Astrocyte (in vitro differentiated cells and primary cell): ENCODE results near the gene SYCE3. TPM values are rescaled to one million over a fixed set of nuclear protein-coding genes. Genes with fewer than 3 reads are reported as not detected.
A peak's percentile ranks its signal among the peaks of the same experiment; 100 is the strongest.

ENCODE experiments used
- DNase-seq: peaks from one replicate; pipeline ENCODE4 v3.0.0-alpha.2; 2010; ENCODE audit warnings: low read depth
- FAIRE-seq: peaks from 2 replicates; lab custom pipeline; 2011; peaks lifted over from hg19 to GRCh38; lab: Jason Lieb, UNC
- H2AFZ ChIP-seq: 2 replicates; pipeline ENCODE4 v1.6.0; 2012; ENCODE audit warnings: low read depth, low read length, inconsistent platforms
- H3K27ac ChIP-seq: 2 replicates; pipeline ENCODE4 v1.5.1; 2011; ENCODE audit warnings: low read depth, low read length, inconsistent platforms
- H3K27me3 ChIP-seq: 2 replicates; pipeline ENCODE4 v1.6.0; 2011; ENCODE audit warnings: low read length, inconsistent platforms; ENCODE audit not compliant: insufficient read depth
- H3K36me3 ChIP-seq: 2 replicates; pipeline ENCODE4 v1.5.1; 2011; ENCODE audit warnings: low read length, inconsistent platforms; ENCODE audit not compliant: insufficient read depth
- H3K4me1 ChIP-seq: 2 replicates; pipeline ENCODE4 v1.5.1; 2011; ENCODE audit warnings: low read length, inconsistent platforms; ENCODE audit not compliant: insufficient read depth
- H3K4me2 ChIP-seq: 2 replicates; pipeline ENCODE4 v1.6.0; 2012; ENCODE audit warnings: low read length, inconsistent platforms
- H3K4me3 ChIP-seq: 2 replicates; pipeline ENCODE4 v1.5.1; 2011; ENCODE audit warnings: low read depth, mild to moderate bottlenecking, low read length, inconsistent platforms; ENCODE audit not compliant: insufficient read depth
- H3K79me2 ChIP-seq: 2 replicates; pipeline ENCODE4 v1.6.0; 2012; ENCODE audit warnings: mild to moderate bottlenecking, low read length, inconsistent platforms; ENCODE audit not compliant: insufficient read depth
- H3K9ac ChIP-seq: 2 replicates; pipeline ENCODE4 v1.6.0; 2012; ENCODE audit warnings: mild to moderate bottlenecking, low read length, inconsistent platforms
- H3K9me3 ChIP-seq: 2 replicates; pipeline ENCODE4 v1.5.1; 2012; ENCODE audit warnings: low read depth, mild to moderate bottlenecking, low read length, inconsistent platforms; ENCODE audit not compliant: insufficient read depth
- H4K20me1 ChIP-seq: 2 replicates; pipeline ENCODE4 v1.6.0; 2012; ENCODE audit warnings: low read length, inconsistent platforms; ENCODE audit not compliant: insufficient read depth
- H3K27ac Mint-ChIP-seq: one replicate; pipeline ENCODE4 v1.8.0; 2021; ENCODE audit warnings: mild to moderate bottlenecking, mixed read lengths; ENCODE audit not compliant: unreplicated experiment
- H3K27me3 Mint-ChIP-seq: one replicate; pipeline ENCODE4 v1.8.0; 2021; ENCODE audit warnings: low read depth, mixed read lengths; ENCODE audit not compliant: unreplicated experiment
- H3K36me3 Mint-ChIP-seq: one replicate; pipeline ENCODE4 v1.8.0; 2021; ENCODE audit warnings: low read depth, mixed read lengths; ENCODE audit not compliant: unreplicated experiment
- H3K4me1 Mint-ChIP-seq: one replicate; pipeline ENCODE4 v1.8.0; 2021; ENCODE audit warnings: low read depth, mixed read lengths; ENCODE audit not compliant: unreplicated experiment
- H3K4me3 Mint-ChIP-seq: one replicate; pipeline ENCODE4 v1.8.0; 2021; ENCODE audit warnings: mild to moderate bottlenecking, moderate library complexity, mixed read lengths; ENCODE audit not compliant: unreplicated experiment
- H3K9me3 Mint-ChIP-seq: one replicate; pipeline ENCODE4 v1.8.0; 2021; ENCODE audit warnings: mild to moderate bottlenecking, mixed read lengths; ENCODE audit not compliant: unreplicated experiment
- CTCF ChIP-seq: IDR thresholded peaks from 2 replicates; pipeline ENCODE4 v1.5.1; 2011; ENCODE audit warnings: low read depth, mild to moderate bottlenecking, inconsistent platforms, low read length, moderate library complexity; ENCODE audit not compliant: insufficient read depth
- EZH2 ChIP-seq: IDR thresholded peaks from 2 replicates; pipeline ENCODE4 v1.6.1; 2012; ENCODE audit warnings: mild to moderate bottlenecking, low read length, inconsistent platforms; ENCODE audit not compliant: insufficient read depth
- total RNA-seq: library from RNA; stranded (reverse); gene quantifications from 2 replicates; pipeline ENCODE4 v1.2.1, GENCODE V29; 2021

SYCE3 gene
- total RNA-seq, 1 donor from 2014 or later: not detected

GRCh38 chr22:50595189-50595588, 32.5 kb upstream of the SYCE3 start:
- TF ChIP-seq CTCF (no peak), EZH2 (no peak)
- H3K4me2 ChIP-seq: no peak overlapping the region
- H3K27ac Mint-ChIP-seq: no peak overlapping the region
- H3K4me3 Mint-ChIP-seq: peak overlapping the region; percentile 40
- no peak for DNase-seq
- no peaks in the 10 kb centered on the region for H3K4me1 ChIP-seq
- no peaks in the 10 kb centered on the region for H3K9me3 ChIP-seq
- no peak overlapping the region for H2AFZ ChIP-seq
- H3K27me3 ChIP-seq: peaks cover 6% of the 10 kb centered on the region
- H3K27me3 Mint-ChIP-seq: peaks cover 28% of the 10 kb centered on the region
- peaks cover 2% of the 10 kb centered on the region for H3K9me3 Mint-ChIP-seq
- no peak for FAIRE-seq
- no peaks in the 10 kb centered on the region for H3K36me3 ChIP-seq
- no peaks in the 10 kb centered on the region for H4K20me1 ChIP-seq
- no peaks in the 10 kb centered on the region for H3K79me2 ChIP-seq
- H3K4me3 ChIP-seq: no peak overlapping the region
- H3K27ac ChIP-seq: no peak overlapping the region
- H3K36me3 Mint-ChIP-seq: peaks cover 20% of the 10 kb centered on the region
- H3K9ac ChIP-seq: no peak overlapping the region
- peaks cover 5% of the 10 kb centered on the region for H3K4me1 Mint-ChIP-seq

- H3K36me3 ChIP-seq: no peaks in the 10 kb centered on the region
- no peak overlapping the region for H3K4me2 ChIP-seq
- Mint-ChIP-seq H3K36me3 (peaks cover 4% of the 10 kb centered on the region), H3K4me3 (no peak overlapping the region), H3K27ac (no peak overlapping the region), H3K27me3 (peaks cover 27% of the 10 kb centered on the region), H3K9me3 (peaks cover 4% of the 10 kb centered on the region), H3K4me1 (no peaks in the 10 kb centered on the region)
- FAIRE-seq (no peak), DNase-seq (no peak)
- no peak overlapping the region for H3K9ac ChIP-seq
- no peak overlapping the region for H3K4me3 ChIP-seq
- H3K27ac ChIP-seq: no peak overlapping the region
- H3K27me3 ChIP-seq: peaks cover 3% of the 10 kb centered on the region
- H3K79me2 ChIP-seq: no peaks in the 10 kb centered on the region
- TF ChIP-seq EZH2 (no peak), CTCF (no peak)
- H2AFZ ChIP-seq: no peak overlapping the region
- H3K4me1 ChIP-seq: peaks cover 6% of the 10 kb centered on the region
- no peaks in the 10 kb centered on the region for H4K20me1 ChIP-seq
- H3K9me3 ChIP-seq: no peaks in the 10 kb centered on the region
Observed at GRCh38 chr22:50587407-50587806, 24.7 kb upstream of the SYCE3 start.

GRCh38 chr22:50586416-50586815, 23.7 kb upstream of the SYCE3 start:
- Histone ChIP-seq H3K4me3 (no peak overlapping the region), H4K20me1 (no peaks in the 10 kb centered on the region), H3K9ac (no peak overlapping the region), H2AFZ (no peak overlapping the region), H3K27me3 (peaks cover 3% of the 10 kb centered on the region), H3K36me3 (no peaks in the 10 kb centered on the region), H3K79me2 (peaks cover 6% of the 10 kb centered on the region), H3K27ac (no peak overlapping the region), H3K4me2 (no peak overlapping the region), H3K9me3 (no peaks in the 10 kb centered on the region), H3K4me1 (peaks cover 11% of the 10 kb centered on the region)
- Mint-ChIP-seq H3K27ac (no peak overlapping the region), H3K36me3 (peaks cover 4% of the 10 kb centered on the region), H3K9me3 (peaks cover 4% of the 10 kb centered on the region), H3K27me3 (peaks cover 27% of the 10 kb centered on the region), H3K4me3 (no peak overlapping the region), H3K4me1 (peaks cover 1% of the 10 kb centered on the region)
- FAIRE-seq: no peak
- TF ChIP-seq EZH2 (no peak), CTCF (no peak)
- DNase-seq: no peak
